HG03575 (cell line): ENCODE data around the gene DDX54.
"Not testable (repeated sequence)": the region's sequence is repeated elsewhere in the genome, so short reads cannot be mapped to it uniquely, and the experiment has no call there.

Source experiments
- ATAC-seq: cut with Tn5 transposase; IDR thresholded peaks from one replicate; pipeline ENCODE4 v1.9.1; 2021; ENCODE audit not compliant: unreplicated experiment, insufficient number of reproducible peaks, low FRiP score; ENCODE audit errors: extremely low read depth

The DDX54 gene

GRCh38 chr12:113221181-113221996 lies 36.1 kb upstream of the DDX54 start, which contains the start of gene TPCN1:
TSS of gene TPCN1 (plus strand) at chr12:113221464. CDS start at chr12:113226853, 5,389 bp downstream.
- peak; percentile 85 for ATAC-seq

GRCh38 chr12:113220593-113221180 lies 35.4 kb upstream of the DDX54 start:
- ATAC-seq, result no peak

- no peak for ATAC-seq
Measured at GRCh38 chr12:113216027-113216426, 30.7 kb upstream of the DDX54 start.

- ATAC-seq, result no peak
Measured at GRCh38 chr12:113214895-113215400, 29.7 kb upstream of the DDX54 start.

- no peak for ATAC-seq
Measured at GRCh38 chr12:113211160-113211559, 25.9 kb upstream of the DDX54 start.

- peak; percentile 51 for ATAC-seq
Measured at GRCh38 chr12:113208041-113208934, 23.0 kb upstream of the DDX54 start.

- ATAC-seq, result no peak
Measured at GRCh38 chr12:113207613-113208040, 22.3 kb upstream of the DDX54 start.

GRCh38 chr12:113206802-113207201 lies 21.5 kb upstream of the DDX54 start:
- ATAC-seq, result not testable (repeated sequence)

GRCh38 chr12:113204804-113205203 lies 19.5 kb upstream of the DDX54 start:
- no peak for ATAC-seq

GRCh38 chr12:113203852-113204760 lies 18.8 kb upstream of the DDX54 start:
- no peak for ATAC-seq

GRCh38 chr12:113202300-113203075 lies 17.2 kb upstream of the DDX54 start:
- no peak for ATAC-seq

- no peak for ATAC-seq
Measured at GRCh38 chr12:113201187-113202177, 16.2 kb upstream of the DDX54 start.

- no peak for ATAC-seq
Measured at GRCh38 chr12:113200021-113200797, 14.9 kb upstream of the DDX54 start.

- ATAC-seq, result no peak
Measured at GRCh38 chr12:113198296-113198695, 13.0 kb upstream of the DDX54 start.

- ATAC-seq, result no peak
Measured at GRCh38 chr12:113197518-113198077, 12.3 kb upstream of the DDX54 start.
